HepG2 (cell line): Measurements from ENCODE around the gene DDRGK1. TPM values are rescaled to one million over a fixed set of nuclear protein-coding genes. Genes with fewer than 3 reads are reported as not detected.

ENCODE experiments used
- AGO1 ChIP-seq: fragments of 200-400 bp; formaldehyde crosslinking; IDR thresholded peaks from 2 replicates; pipeline ENCODE4 v1.6.1; 2017; ENCODE audit warnings: mild to moderate bottlenecking, low read depth, low read length, moderate library complexity; ENCODE audit not compliant: poor library complexity, severe bottlenecking
- ATF2 ChIP-seq: sonication (generic); formaldehyde crosslinking; IDR thresholded peaks from 2 replicates; pipeline ENCODE4 v1.4.0; 2020; ENCODE audit warnings: missing genetic modification reagents
- CTCF ChIP-seq: sonication (generic); formaldehyde crosslinking; IDR thresholded peaks from 2 replicates; pipeline ENCODE4 v1.5.0; 2020; ENCODE audit warnings: mild to moderate bottlenecking, missing genetic modification reagents, moderate library complexity
- FOXC1 ChIP-seq: sonication (generic); formaldehyde crosslinking; IDR thresholded peaks from 2 replicates; pipeline ENCODE4 v1.8.0; 2022; ENCODE audit warnings: mild to moderate bottlenecking, missing genetic modification reagents, borderline replicate concordance
- GATAD2A ChIP-seq: IDR thresholded peaks from 2 replicates; pipeline ENCODE4 v1.6.1; 2016
- ISL2 ChIP-seq: sonication (generic); formaldehyde crosslinking; IDR thresholded peaks from 2 replicates; pipeline ENCODE4 v1.5.0; 2020; ENCODE audit warnings: missing genetic modification reagents
- NKX3-1 ChIP-seq: sonication (generic); formaldehyde crosslinking; IDR thresholded peaks from 2 replicates; pipeline ENCODE4 v1.5.0; 2020; ENCODE audit warnings: missing genetic modification reagents
- POLR2A ChIP-seq, 2 experiments: IDR thresholded peaks; 2 replicates each; pipeline ENCODE4 v1.6.1; 2011; ENCODE audit warnings: low read depth in 2 of 2, low read length in 2 of 2, mild to moderate bottlenecking in 1 of 2, moderate library complexity in 1 of 2; ENCODE audit not compliant: insufficient read depth in 1 of 2
- PRDM10 ChIP-seq: sonication (generic); formaldehyde crosslinking; IDR thresholded peaks from 2 replicates; pipeline ENCODE4 v1.4.0; 2020; ENCODE audit warnings: low read depth, missing genetic modification reagents
- RBM22 ChIP-seq: fragments of 200-400 bp; formaldehyde crosslinking; optimal IDR thresholded peaks from 2 replicates; pipeline ENCODE3; 2017; ENCODE audit warnings: mild to moderate bottlenecking, low read length, moderate library complexity
- RFX5 ChIP-seq: IDR thresholded peaks from 2 replicates; pipeline ENCODE4 v1.6.1; 2011; ENCODE audit warnings: low read depth, low read length, improper control_type of control experiment
- RORA ChIP-seq: sonication (generic); formaldehyde crosslinking; IDR thresholded peaks from 2 replicates; pipeline ENCODE4 v1.5.0; 2020; ENCODE audit warnings: mild to moderate bottlenecking, missing genetic modification reagents, moderate library complexity
- TAF1 ChIP-seq: sonication (generic); formaldehyde crosslinking; IDR thresholded peaks from 2 replicates; pipeline ENCODE4 v1.4.0; 2020; ENCODE audit warnings: missing genetic modification reagents
- TARDBP ChIP-seq: sonication (generic); formaldehyde crosslinking; IDR thresholded peaks from 2 replicates; pipeline ENCODE4 v1.8.0; 2022; ENCODE audit warnings: mild to moderate bottlenecking, missing genetic modification reagents
- TEAD3 ChIP-seq: optimal IDR thresholded peaks from 2 replicates; pipeline ENCODE3; 2016; ENCODE audit warnings: borderline replicate concordance
- ZNF281 ChIP-seq: sonication (generic); formaldehyde crosslinking; IDR thresholded peaks from 2 replicates; pipeline ENCODE4 v1.4.0; 2020; ENCODE audit warnings: missing genetic modification reagents, borderline replicate concordance
- ZNF292 ChIP-seq: sonication (generic); formaldehyde crosslinking; IDR thresholded peaks from 2 replicates; pipeline ENCODE4 v1.8.1; 2022; ENCODE audit warnings: mild to moderate bottlenecking, low read depth, missing genetic modification reagents, borderline replicate concordance
- ZNF350 ChIP-seq: sonication (generic); formaldehyde crosslinking; IDR thresholded peaks from 2 replicates; pipeline ENCODE4 v1.4.0; 2020; ENCODE audit warnings: mild to moderate bottlenecking, low read depth, missing genetic modification reagents, borderline replicate concordance
- ZNF768 ChIP-seq: sonication (generic); formaldehyde crosslinking; IDR thresholded peaks from 2 replicates; pipeline ENCODE4 v1.4.0; 2020; ENCODE audit warnings: missing genetic modification reagents
- polyA plus RNA-seq, 8 experiments: library from polyadenylated mRNA; depleted of rRNA in 3 of 8; stranded (reverse) in 7 of 8; unstranded in 1 of 8; fragments of >200 nt; fragmentation: Illumina TruSeq in 4 of 8; extraction: Trizol in 4 of 8; gene quantifications; 2 replicates each; pipeline versions ENCODE4 v1.2.1 to v1.2.3, GENCODE V29; 2011 to 2016; ENCODE audit warnings: low read depth in 4 of 8, missing spikeins in 1 of 8, mixed read lengths in 1 of 8; ENCODE audit not compliant: insufficient read depth in 1 of 8
- total RNA-seq, 5 experiments: library from RNA; depleted of rRNA; stranded (reverse); fragments of >200 nt; fragmentation: Illumina TruSeq; extraction: Trizol; gene quantifications; 2 replicates each; pipeline ENCODE4 v1.2.3, GENCODE V29; 2016; ENCODE audit warnings: low read depth in 1 of 5

The DDRGK1 gene
- total and polyA plus RNA-seq, 2 of the 13 experiments (the other 11 are each of a cell fraction or from before 2014, with no cell fraction given) = 96.7 to 149 TPM

GRCh38 chr20:3237011-3237957 is 32.8 kb upstream of the DDRGK1 start (continued):
- no peak for TF ChIP-seq ZNF281 (CRISPR knock-in tag)
- no peak for TF ChIP-seq POLR2A (IDR thresholded peaks at IDR 0.05; ENCODE audit: insufficient read depth in 1 of 2, low read depth in 2 of 2, low read length in 2 of 2)
- no peak for TF ChIP-seq RFX5
- TF ChIP-seq CTCF (CRISPR knock-in tag) = no peak
- TF ChIP-seq AGO1 = no peak
- 0 out of 2 replicates have a peak, but pooled peaks have one; percentile 24 for TF ChIP-seq FOXC1 (CRISPR knock-in tag)
- no peak for TF ChIP-seq TARDBP
- TF ChIP-seq PRDM10 (CRISPR knock-in tag) = no peak
- TF ChIP-seq ZNF768 (CRISPR knock-in tag) = no peak
- 0 out of 2 replicates have a peak, but pooled peaks have one; percentile 6 for TF ChIP-seq ZNF350 (CRISPR knock-in tag)
- TF ChIP-seq TAF1 (CRISPR knock-in tag) = no peak
- no peak for TF ChIP-seq RBM22
- no peak for TF ChIP-seq NKX3-1 (CRISPR knock-in tag)
- TF ChIP-seq GATAD2A = no peak
- no peak for TF ChIP-seq ATF2 (CRISPR knock-in tag)
- TF ChIP-seq TEAD3 (CRISPR knock-in tag) = peak; percentile 27
- TF ChIP-seq ISL2 = no peak
- TF ChIP-seq RORA (CRISPR knock-in tag) = no peak
- no peak for TF ChIP-seq ZNF292 (CRISPR knock-in tag)
